ENCODE measurements around the gene COX5B.
"Not testable (repeated sequence)": the region's sequence is repeated elsewhere in the genome, so short reads cannot be mapped to it uniquely, and the experiment has no call there.

Gene COX5B

GRCh38 chr2:97654309-97654708, 8.4 kb downstream of the COX5B start:
- DNase-seq (ENCODE audit: low read depth), result no peak

GRCh38 chr2:97654791-97655190, 8.9 kb downstream of the COX5B start:
- no peak for DNase-seq (ENCODE audit: low read depth)

- no peak for DNase-seq (ENCODE audit: low read depth)
Observed at GRCh38 chr2:97656129-97656755, 10.4 kb downstream of the COX5B start.

GRCh38 chr2:97656905-97657587, 11.2 kb downstream of the COX5B start:
- DNase-seq (ENCODE audit: low read depth), result no peak

GRCh38 chr2:97657986-97658690, 12.3 kb downstream of the COX5B start:
- DNase-seq (ENCODE audit: low read depth), result no peak

- DNase-seq (ENCODE audit: low read depth), result no peak
Observed at GRCh38 chr2:97658691-97659157, 12.9 kb downstream of the COX5B start.

GRCh38 chr2:97659256-97660043, 13.6 kb downstream of the COX5B start:
- DNase-seq (ENCODE audit: low read depth), result no peak

- no peak for DNase-seq (ENCODE audit: low read depth)
Observed at GRCh38 chr2:97660044-97660774, 14.3 kb downstream of the COX5B start.

GRCh38 chr2:97660775-97661389, 15.0 kb downstream of the COX5B start:
- DNase-seq (ENCODE audit: low read depth), result no peak

GRCh38 chr2:97661927-97662326, 16.1 kb downstream of the COX5B start:
- no peak for DNase-seq (ENCODE audit: low read depth)

- no peak for DNase-seq (ENCODE audit: low read depth)
Observed at GRCh38 chr2:97662386-97662894, 16.6 kb downstream of the COX5B start.

- peak; percentile 67 for DNase-seq (ENCODE audit: low read depth)
Observed at GRCh38 chr2:97662895-97663625, 17.2 kb downstream of the COX5B start.

GRCh38 chr2:97663626-97663961, 17.7 kb downstream of the COX5B start:
- DNase-seq (ENCODE audit: low read depth), result no peak

- DNase-seq (ENCODE audit: low read depth), result peak; percentile 97
Observed at GRCh38 chr2:97663962-97664635, 18.2 kb downstream of the COX5B start, which contains the start of gene ACTR1B. Gene ACTR1B, minus strand, starts transcription at chr2:97664044. Its CDS starts 154 bp downstream, at chr2:97663890.

GRCh38 chr2:97664636-97664970, 18.7 kb downstream of the COX5B start:
- DNase-seq (ENCODE audit: low read depth), result no peak

GRCh38 chr2:97669448-97669847, 23.6 kb downstream of the COX5B start, which contains the start of gene C2orf92:
Gene C2orf92, plus strand, starts transcription at chr2:97669713. Its CDS starts 76 bp downstream, at chr2:97669789.
- no peak for DNase-seq (ENCODE audit: low read depth)

- no peak for DNase-seq (ENCODE audit: low read depth)
Observed at GRCh38 chr2:97670471-97670870, 24.6 kb downstream of the COX5B start.

GRCh38 chr2:97671526-97671925, 25.7 kb downstream of the COX5B start:
- DNase-seq (ENCODE audit: low read depth), result no peak

- not testable (repeated sequence) for DNase-seq (ENCODE audit: low read depth)
Observed at GRCh38 chr2:97672606-97673140, 26.8 kb downstream of the COX5B start.
